Measurements from ENCODE around the gene NFKBIL1.
"Not testable (repeated sequence)": the region's sequence is repeated elsewhere in the genome, so short reads cannot be mapped to it uniquely, and the experiment has no call there.

Gene NFKBIL1

GRCh38 chr6:31581434-31582229, 34.2 kb downstream of the NFKBIL1 start:
- DNase-seq, result no peak

DNA sequence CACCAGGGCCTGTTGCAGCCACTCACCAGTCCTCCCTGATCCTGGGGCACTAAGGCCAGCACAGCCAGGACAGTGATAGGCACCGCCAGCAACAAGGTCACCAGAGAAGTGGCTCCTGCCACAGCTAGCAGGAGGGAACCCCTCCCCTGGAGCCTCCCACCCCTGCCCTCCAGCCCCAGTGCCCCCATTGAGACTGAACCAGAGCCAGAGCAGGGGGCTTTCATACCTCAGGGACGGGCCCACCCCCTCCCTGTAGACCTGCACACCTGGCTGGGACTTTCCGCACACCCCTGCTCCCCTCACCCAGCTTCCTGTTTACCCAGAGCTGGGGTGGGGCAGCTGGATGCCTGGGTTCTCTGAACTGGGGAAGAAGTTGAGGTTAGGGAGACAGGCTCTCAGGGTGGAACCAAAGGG, 34.8 kb downstream of the NFKBIL1 start, which contains the start of gene LTB:
TSS of gene LTB (minus strand) at position 195 of the 414 bp plus-strand sequence. CDS start at position 188, 7 bp downstream.
- DNase-seq, result no peak

GRCh38 chr6:31585491-31585890, 38.1 kb downstream of the NFKBIL1 start:
- no peak for DNase-seq

DNA sequence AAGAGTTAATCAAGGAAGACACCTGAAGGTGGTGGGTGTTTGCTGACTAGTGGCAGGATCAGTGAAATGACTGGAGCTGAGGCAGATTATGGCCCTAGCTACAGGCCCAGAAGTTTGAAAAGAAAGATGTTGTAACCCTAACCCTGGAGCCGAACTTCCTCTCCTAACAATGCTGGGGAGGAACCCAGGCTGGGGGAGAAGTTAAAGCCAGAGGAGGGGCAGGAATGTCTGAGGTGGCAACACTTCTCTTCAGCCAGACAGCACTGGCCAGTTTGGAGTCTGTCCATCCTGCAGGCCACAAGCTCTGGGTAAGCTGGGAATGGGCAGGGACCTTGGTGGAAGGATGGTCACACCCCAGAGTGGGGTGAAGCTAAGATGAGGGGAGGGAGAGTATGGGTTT, 38.6 kb downstream of the NFKBIL1 start, which contains the start of gene LST1:
TSS of gene LST1 (plus strand) at position 270 of the 400 bp plus-strand sequence. CDS start 1,023 bp downstream, outside the sequence.
- DNase-seq, result no peak

- no peak for DNase-seq
Measured at GRCh38 chr6:31586599-31587281, 39.3 kb downstream of the NFKBIL1 start.

GRCh38 chr6:31587791-31588777, 40.7 kb downstream of the NFKBIL1 start:
- no peak for DNase-seq

DNA sequence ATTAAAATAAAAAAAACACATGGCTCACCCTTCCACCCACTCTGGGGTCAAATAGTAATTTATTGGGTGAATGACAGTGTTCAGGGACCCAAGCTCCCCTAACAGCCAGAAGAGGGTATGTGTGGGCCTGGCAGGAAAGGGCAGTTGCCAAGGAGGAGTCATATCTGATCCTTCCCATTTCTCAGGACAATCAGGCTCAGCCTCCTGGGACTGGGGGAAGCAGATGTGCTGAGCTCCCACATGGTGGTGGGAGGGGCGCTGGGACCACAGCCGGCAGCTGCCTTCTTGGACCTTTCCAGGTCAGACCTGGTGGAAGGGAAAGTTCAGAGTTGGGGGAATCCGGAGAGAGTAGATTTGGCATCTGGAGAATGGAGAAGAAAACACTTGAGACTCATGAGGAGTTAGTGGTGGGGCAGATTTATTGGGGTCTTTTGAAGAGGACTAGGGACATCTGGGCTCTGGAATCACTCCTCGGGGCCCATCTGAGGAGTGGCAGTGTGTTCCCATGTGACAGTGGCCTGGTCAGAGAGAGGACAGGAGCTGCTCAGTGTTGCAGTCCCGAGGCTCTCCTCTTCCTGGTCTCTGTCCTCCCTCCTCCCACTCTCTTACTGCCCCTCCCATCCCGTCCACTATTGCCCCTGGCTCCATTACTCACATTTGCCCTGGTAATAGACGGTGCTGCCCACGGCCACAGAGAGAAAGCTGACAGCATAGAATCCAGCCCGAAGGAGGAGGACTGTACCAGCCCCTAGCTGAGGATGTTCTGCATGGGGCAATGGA, 41.7 kb downstream of the NFKBIL1 start:
- DNase-seq, result no peak

- DNase-seq, result not testable (repeated sequence)
Measured at GRCh38 chr6:31590691-31591090, 43.3 kb downstream of the NFKBIL1 start.

- DNase-seq, result no peak
Measured at GRCh38 chr6:31592396-31592771, 45.0 kb downstream of the NFKBIL1 start.

DNA sequence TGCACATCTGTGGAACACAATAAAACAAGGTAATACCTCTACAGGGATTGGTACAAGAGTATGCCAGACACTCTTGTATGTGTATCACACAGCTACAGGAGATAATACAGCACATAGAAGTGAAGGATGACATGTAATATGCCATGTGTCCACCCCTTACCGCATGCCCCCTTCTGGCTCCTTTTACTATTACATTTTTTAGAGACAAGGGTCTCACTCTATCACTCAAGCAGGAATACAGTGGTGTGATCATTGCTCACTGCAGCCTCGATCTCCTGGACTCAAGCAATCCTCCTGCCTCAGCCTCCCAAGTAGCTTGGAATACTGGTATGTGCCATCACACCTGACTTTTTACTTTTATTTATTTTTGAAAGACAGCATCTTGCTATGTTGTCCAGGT, 49.6 kb downstream of the NFKBIL1 start:
- no peak for DNase-seq

GRCh38 chr6:31607317-31607716, 59.9 kb downstream of the NFKBIL1 start:
- DNase-seq, result no peak

Measured in stimulated activated CD4-positive, alpha-beta T cell treated with anti-CD3 and anti-CD28 coated beads, Interleukin-2, amount 100 ng/mL, for 48 hours (primary cell).